Hepatocyte (in vitro differentiated cells): ENCODE measurements around the gene BRINP2. TPM values are rescaled to one million over a fixed set of nuclear protein-coding genes. Genes with fewer than 3 reads are reported as not detected.

Experiments used
- DNase-seq: peaks from one replicate; pipeline ENCODE4 v3.0.0-alpha.2; 2016; ENCODE audit warnings: low spot score
- H2AFZ ChIP-seq: fragments of 200-600 bp; sonication (generic); 2 replicates; pipeline ENCODE4 v1.6.0; 2016; ENCODE audit warnings: antibody characterized with exemption, mild to moderate bottlenecking
- H3K27ac ChIP-seq: fragments of 200-600 bp; sonication (generic); 2 replicates; pipeline ENCODE4 v1.5.1; 2016; ENCODE audit warnings: mild to moderate bottlenecking
- H3K27me3 ChIP-seq: fragments of 200-600 bp; sonication (generic); 2 replicates; pipeline ENCODE4 v1.6.1; 2016
- H3K36me3 ChIP-seq: fragments of 200-600 bp; sonication (generic); replicated peaks from 2 replicates; pipeline ENCODE4 v1.5.1; 2016; ENCODE audit warnings: low read depth; ENCODE audit not compliant: insufficient read depth
- H3K4me1 ChIP-seq: fragments of 200-600 bp; sonication (generic); 2 replicates; pipeline ENCODE4 v1.5.1; 2016; ENCODE audit warnings: mild to moderate bottlenecking, moderate library complexity; ENCODE audit not compliant: insufficient read depth
- H3K4me2 ChIP-seq: fragments of 200-600 bp; sonication (generic); 2 replicates; pipeline ENCODE4 v1.6.0; 2016
- H3K4me3 ChIP-seq: fragments of 200-600 bp; sonication (generic); 2 replicates; pipeline ENCODE4 v1.5.1; 2016; ENCODE audit warnings: mild to moderate bottlenecking
- H3K79me2 ChIP-seq: fragments of 200-600 bp; sonication (generic); 2 replicates; pipeline ENCODE4 v1.6.0; 2017; ENCODE audit warnings: mild to moderate bottlenecking
- H3K9me2 ChIP-seq: fragments of 200-600 bp; sonication (generic); replicated peaks from 2 replicates; pipeline ENCODE4 v1.6.0; 2017; ENCODE audit warnings: mild to moderate bottlenecking; ENCODE audit not compliant: insufficient read depth
- H3K9me3 ChIP-seq: fragments of 200-600 bp; sonication (generic); 2 replicates; pipeline ENCODE4 v1.5.1; 2016; ENCODE audit warnings: low read depth, mild to moderate bottlenecking
- H4K20me1 ChIP-seq: fragments of 200-600 bp; sonication (generic); 2 replicates; pipeline ENCODE4 v1.6.0; 2016; ENCODE audit warnings: mild to moderate bottlenecking; ENCODE audit not compliant: insufficient read depth, poor library complexity, severe bottlenecking
- CTCF ChIP-seq: fragments of 200-600 bp; sonication (generic); IDR thresholded peaks from 2 replicates; pipeline ENCODE4 v1.5.1; 2016; ENCODE audit warnings: antibody characterized with exemption, mild to moderate bottlenecking; ENCODE audit not compliant: poor library complexity
- EZH2 ChIP-seq: fragments of 200-600 bp; sonication (generic); IDR thresholded peaks from 2 replicates; pipeline ENCODE4 v1.6.1; 2016; ENCODE audit warnings: antibody characterized with exemption, mild to moderate bottlenecking, borderline replicate concordance
- EZH2phosphoT487 ChIP-seq: fragments of 200-600 bp; sonication (generic); IDR thresholded peaks from one replicate; pipeline ENCODE4 v1.6.1; 2018; ENCODE audit warnings: antibody characterized with exemption, mild to moderate bottlenecking, low read depth, moderate library complexity; ENCODE audit not compliant: unreplicated experiment, severe bottlenecking
- WGBS: methylation state at CpG from one replicate; pipeline ENCODE4 v1.1.6; 2016; ENCODE audit warnings: low lambda C conversion rate; ENCODE audit errors: missing lambda C conversion rate; 5-methylcytosine and 5-hydroxymethylcytosine counted together
- polyA plus RNA-seq: library from polyadenylated mRNA; unstranded; fragments of >200 nt; fragmentation: Nextera tagmentation; extraction: Ambion mirVana; gene quantifications from 2 replicates; pipeline ENCODE4 v1.2.1, GENCODE V29; 2016
- total RNA-seq: library from RNA; depleted of rRNA; stranded (reverse); fragments of >200 nt; gene quantifications from 2 replicates; pipeline ENCODE4 v1.2.3, GENCODE V29; 2014

The BRINP2 gene
- total and polyA plus RNA-seq, 2 experiments from 2014 or later: 1.5 TPM; not detected in 1

- H4K20me1 ChIP-seq: no peaks in the 10 kb centered on the region
- TF ChIP-seq EZH2phosphoT487: no peak
- TF ChIP-seq EZH2: no peak
- H3K36me3 ChIP-seq: no peaks in the 10 kb centered on the region
- no peak overlapping the region for H3K27ac ChIP-seq
- peaks cover 10% of the 10 kb centered on the region for H3K4me1 ChIP-seq
- H3K4me3 ChIP-seq: peak overlapping the region; percentile 42
- H3K79me2 ChIP-seq: no peaks in the 10 kb centered on the region
- DNase-seq: no peak
- H3K9me2 ChIP-seq: no peaks in the 10 kb centered on the region
- 4% methylated on average over 10 of the region's 15 CpGs for WGBS
- H2AFZ ChIP-seq: no peak overlapping the region
- no peaks in the 10 kb centered on the region for H3K9me3 ChIP-seq
- peak overlapping the region; percentile 91 for H3K4me2 ChIP-seq
- H3K27me3 ChIP-seq: peaks cover 80% of the 10 kb centered on the region
Observed at GRCh38 chr1:177163844-177164379, 6.8 kb upstream of the BRINP2 start.

- peaks cover 10% of the 10 kb centered on the region for H3K4me1 ChIP-seq
- no peaks in the 10 kb centered on the region for H3K79me2 ChIP-seq
- peak within 1 kb of the TSS; percentile 91 for H3K4me2 ChIP-seq
- no peaks in the 10 kb centered on the region for H3K9me3 ChIP-seq
- H3K4me3 ChIP-seq: peak within 1 kb of the TSS; percentile 42
- peak within 1 kb of the TSS; percentile 63 for H2AFZ ChIP-seq
- no peaks in the 10 kb centered on the region for H3K9me2 ChIP-seq
- TF ChIP-seq EZH2: peak; percentile 64
- TF ChIP-seq CTCF: no peak
- H3K36me3 ChIP-seq: no peaks in the 10 kb centered on the region
- WGBS: under 1% methylated on average over 41 of the region's 49 CpGs
- H3K27me3 ChIP-seq: peaks cover 86% of the 10 kb centered on the region
- no peaks in the 10 kb centered on the region for H4K20me1 ChIP-seq
- H3K27ac ChIP-seq: no peak within 1 kb of the TSS
- no peak for DNase-seq
Observed at GRCh38 chr1:177164380-177165068, 6.2 kb upstream of the BRINP2 start, which contains the start of gene ASTN1. TSS of gene ASTN1 (minus strand) at chr1:177164712. CDS start at chr1:177164676, 36 bp downstream.

- H3K4me3 ChIP-seq: no peak overlapping the region
- 8% methylated on average over 9 of the region's 9 CpGs for WGBS
Observed at GRCh38 chr1:177165069-177165439, 5.7 kb upstream of the BRINP2 start.

More at GRCh38 chr1:177165069-177165439, 5.7 kb upstream of the BRINP2 start:
- H3K9me2 ChIP-seq: no peaks in the 10 kb centered on the region
- no peaks in the 10 kb centered on the region for H3K36me3 ChIP-seq
- peaks cover 91% of the 10 kb centered on the region for H3K27me3 ChIP-seq
- peak overlapping the region; percentile 91 for H3K4me2 ChIP-seq
- DNase-seq: no peak
- no peaks in the 10 kb centered on the region for H3K9me3 ChIP-seq
- H2AFZ ChIP-seq: peak overlapping the region; percentile 63
- TF ChIP-seq EZH2 (no peak), EZH2phosphoT487 (no peak), CTCF (no peak)
- no peaks in the 10 kb centered on the region for H3K79me2 ChIP-seq
- H3K4me1 ChIP-seq: peaks cover 10% of the 10 kb centered on the region
- no peaks in the 10 kb centered on the region for H4K20me1 ChIP-seq
- no peak overlapping the region for H3K27ac ChIP-seq
